Left hindlimb (tissue), 1 donor: ENCODE measurements around the gene PPM1N.

Experiments used
- DNase-seq: peaks from one replicate; pipeline ENCODE4 v3.0.0-alpha.2; 2018

Gene PPM1N, protein sequence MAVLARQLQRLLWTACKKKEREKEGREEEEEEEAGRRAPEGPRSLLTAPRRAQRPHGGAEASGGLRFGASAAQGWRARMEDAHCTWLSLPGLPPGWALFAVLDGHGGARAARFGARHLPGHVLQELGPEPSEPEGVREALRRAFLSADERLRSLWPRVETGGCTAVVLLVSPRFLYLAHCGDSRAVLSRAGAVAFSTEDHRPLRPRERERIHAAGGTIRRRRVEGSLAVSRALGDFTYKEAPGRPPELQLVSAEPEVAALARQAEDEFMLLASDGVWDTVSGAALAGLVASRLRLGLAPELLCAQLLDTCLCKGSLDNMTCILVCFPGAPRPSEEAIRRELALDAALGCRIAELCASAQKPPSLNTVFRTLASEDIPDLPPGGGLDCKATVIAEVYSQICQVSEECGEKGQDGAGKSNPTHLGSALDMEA

DNA sequence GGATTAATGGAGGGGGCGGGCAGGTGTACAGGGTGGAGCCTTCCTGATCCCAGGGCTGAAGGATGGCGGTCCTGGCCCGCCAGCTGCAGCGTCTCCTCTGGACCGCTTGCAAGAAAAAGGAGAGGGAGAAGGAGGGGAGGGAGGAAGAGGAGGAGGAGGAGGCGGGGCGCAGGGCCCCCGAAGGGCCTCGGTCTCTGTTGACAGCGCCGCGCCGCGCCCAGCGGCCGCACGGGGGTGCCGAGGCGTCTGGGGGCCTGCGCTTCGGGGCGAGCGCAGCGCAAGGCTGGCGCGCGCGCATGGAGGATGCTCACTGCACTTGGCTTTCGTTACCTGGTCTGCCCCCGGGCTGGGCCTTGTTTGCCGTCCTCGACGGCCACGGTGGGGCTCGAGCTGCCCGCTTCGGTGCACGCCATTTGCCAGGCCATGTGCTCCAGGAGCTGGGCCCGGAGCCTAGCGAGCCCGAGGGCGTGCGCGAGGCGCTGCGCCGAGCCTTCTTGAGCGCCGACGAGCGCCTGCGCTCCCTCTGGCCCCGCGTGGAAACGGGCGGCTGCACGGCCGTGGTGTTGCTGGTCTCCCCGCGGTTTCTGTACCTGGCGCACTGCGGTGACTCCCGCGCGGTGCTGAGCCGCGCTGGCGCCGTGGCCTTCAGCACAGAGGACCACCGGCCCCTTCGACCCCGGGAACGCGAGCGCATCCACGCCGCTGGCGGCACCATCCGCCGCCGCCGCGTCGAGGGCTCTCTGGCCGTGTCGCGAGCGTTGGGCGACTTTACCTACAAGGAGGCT lies at the start of gene PPM1N:
TSS of gene PPM1N (plus strand) at position 33 of the 785 bp plus-strand sequence. CDS start at position 63, 30 bp downstream.
- DNase-seq: no peak

DNA sequence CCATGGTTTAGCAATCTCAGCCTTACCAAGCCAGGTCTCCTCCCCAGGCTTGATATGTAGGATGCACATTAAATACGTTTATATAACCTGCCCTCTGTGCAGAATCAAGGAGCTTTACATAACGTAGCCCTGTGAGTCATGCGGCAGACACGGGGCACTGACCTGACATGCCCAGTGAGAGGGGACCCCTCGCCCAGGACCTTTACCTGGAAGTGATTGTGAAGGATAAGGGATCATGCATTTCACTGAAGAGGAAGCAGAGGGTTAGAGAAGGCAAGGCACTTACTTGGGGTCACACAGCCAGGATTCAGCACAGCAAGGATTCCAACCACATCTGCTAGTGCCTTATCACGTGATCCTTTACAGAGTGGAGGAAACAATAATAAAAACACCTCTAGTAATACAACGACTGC lies 49.4 kb upstream of the PPM1N start:
- no peak for DNase-seq

DNA sequence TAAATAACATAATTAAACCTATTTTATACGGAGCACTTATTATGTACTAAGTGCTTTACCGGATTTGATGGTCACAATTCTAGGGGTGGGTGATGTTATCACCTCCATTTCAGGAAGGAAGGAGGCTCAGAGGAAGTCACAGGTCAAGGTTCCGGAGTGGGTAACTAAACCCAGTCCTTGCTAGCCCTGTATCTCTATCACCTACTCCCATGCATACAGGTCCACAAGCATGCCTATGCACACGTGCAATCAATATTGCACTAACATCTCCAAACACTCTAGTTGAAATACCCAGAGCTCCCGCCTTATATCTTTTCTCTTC lies 48.3 kb upstream of the PPM1N start:
- DNase-seq: no peak

DNA sequence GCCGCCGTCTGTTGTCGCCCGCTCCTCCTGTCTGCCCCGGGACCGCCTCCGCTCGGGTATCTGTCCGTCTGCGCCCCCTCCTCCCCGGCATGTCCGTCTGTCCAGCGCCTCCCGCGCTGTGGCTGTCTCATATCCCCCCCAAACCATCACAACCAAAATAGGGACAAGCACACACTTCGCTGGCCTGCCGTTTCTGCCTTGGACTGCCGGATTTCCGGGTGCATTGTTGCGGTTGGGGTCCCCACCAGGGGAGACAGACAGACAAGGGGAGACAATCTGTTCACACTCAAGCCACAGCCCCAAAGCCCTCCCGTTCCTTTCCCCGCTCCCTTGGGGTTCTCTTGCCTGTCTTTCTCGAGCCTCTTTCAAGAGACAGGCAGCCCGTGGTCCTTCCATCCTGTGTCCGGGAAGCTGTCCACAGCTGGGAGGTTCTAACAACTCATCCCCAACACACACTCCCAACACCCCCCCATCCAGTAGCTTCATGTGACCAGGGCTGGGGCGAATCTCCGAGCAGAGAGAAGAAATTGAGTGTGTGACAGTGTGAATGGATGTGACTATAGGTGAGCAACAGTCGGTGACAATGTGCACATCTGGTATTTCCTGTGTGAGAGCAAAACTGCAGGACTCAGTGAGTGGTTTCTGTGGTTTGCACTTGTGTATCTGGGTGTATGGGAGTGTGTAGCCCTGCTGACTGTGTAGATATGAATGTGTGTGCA lies 47.0 kb upstream of the PPM1N start:
- DNase-seq: peak; percentile 78

DNA sequence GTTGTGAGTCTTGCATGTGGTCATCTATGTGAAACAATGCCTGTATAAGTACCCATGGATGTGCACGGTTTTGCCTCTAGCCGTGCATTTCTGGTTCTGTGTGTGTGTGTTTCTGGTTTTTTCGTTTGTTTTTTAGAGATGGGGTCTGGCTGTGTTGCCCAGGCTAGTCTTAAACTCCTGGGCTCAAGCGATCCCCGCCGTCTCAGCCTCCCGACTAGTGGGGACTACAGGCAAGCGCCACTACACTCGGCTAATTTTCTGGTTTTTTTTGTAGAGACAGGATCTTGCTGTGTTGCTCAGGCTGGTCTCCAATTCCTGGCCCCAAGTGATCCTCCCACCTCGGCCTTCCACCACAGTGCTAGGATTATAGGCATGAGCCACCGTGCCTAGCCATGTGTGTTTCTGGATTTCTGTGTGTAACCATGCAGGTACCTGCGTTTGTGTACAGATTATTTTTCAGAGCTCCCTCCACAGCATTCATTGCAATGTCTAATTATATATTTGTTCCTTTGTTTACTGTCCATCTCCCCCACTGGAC lies 46.3 kb upstream of the PPM1N start:
- no peak for DNase-seq

- DNase-seq: peak; percentile 96
These were observed 42.3 kb upstream of the PPM1N start for GRCh38 chr19:45455707-45456499.

GRCh38 chr19:45456500-45456815 lies 41.8 kb upstream of the PPM1N start:
- no peak for DNase-seq

DNA sequence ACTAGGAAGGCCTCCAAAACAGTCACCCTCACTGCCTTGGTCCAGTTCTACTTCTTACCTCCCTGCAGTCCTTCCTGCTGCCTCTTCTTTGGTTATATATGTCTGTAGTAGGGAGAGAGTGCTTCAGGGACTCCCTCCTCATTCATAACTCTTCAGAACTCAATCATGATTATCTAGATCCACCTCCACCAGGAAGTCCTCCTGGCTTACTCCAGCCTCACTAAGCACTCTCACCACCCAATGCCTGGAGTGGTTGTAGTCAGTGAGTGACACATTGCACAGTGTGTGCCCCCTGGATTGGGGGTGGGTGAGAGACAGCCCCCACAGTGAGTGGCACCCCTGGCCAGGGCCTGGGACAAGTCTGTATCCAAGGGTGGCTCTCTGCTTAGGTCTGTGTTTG lies 40.5 kb upstream of the PPM1N start:
- no peak for DNase-seq

GRCh38 chr19:45460807-45461347 lies 37.4 kb upstream of the PPM1N start:
- DNase-seq: no peak

DNA sequence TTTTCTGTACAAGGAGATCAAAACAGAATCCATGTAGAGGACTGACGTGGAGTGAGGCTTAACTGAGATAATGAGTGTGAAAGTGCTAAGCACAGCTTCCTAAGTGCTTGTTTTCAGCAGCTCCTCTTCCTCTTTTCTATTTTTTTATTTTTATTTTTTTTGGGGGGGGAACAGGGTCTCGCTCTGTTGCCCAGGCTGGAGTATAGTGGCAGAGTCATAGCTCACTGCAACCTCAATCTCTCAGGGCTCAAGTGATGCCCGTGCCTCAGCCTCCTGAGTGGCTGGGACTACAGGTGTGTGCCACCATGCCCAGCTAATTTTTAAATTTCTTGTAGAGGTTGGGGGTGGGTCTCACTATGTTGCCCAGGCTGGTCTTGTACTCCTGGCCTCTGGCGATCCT lies 36.1 kb upstream of the PPM1N start:
- DNase-seq: no peak

DNA sequence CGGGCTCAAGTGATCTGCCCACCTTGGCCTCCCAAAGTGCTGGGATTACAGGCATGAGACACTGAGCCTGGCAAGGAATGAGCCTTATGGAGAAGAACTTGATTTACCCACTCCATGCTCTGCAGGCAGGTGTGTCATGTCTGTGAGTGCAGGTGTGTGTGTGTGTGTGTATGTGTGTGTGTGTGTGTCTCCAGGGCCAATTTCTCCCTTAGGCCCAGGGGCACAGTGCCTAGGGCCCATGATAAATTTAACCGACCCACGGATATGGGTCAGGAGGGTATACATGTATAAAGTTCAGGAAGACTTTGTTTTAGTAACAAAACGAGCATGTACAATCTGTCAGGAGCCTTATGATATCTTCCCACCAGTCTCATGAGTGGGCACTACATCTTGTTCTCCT lies 35.0 kb upstream of the PPM1N start:
- DNase-seq: no peak

DNA sequence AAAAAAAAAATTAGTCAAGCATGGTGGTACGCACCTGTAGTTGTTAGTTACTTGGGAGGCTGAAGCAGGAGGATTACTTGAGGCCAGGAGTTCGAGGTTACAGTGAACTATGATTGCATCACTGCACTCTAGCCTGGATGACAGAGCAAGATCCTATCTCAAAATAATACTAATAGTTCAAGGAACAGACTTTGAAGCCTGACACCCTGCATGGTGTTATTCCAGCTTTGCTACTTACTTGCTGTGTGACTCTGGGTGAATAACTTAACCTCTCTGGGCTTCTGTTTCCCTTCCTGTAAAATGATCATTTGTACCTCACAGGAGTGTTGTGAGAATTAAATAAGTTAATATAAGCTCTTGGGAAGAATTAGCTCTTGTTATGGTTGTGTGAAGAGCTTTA lies 34.0 kb upstream of the PPM1N start:
- DNase-seq: no peak

- DNase-seq: no peak
These were observed 33.3 kb upstream of the PPM1N start for GRCh38 chr19:45464852-45465441.

GRCh38 chr19:45467115-45467455 lies 31.2 kb upstream of the PPM1N start:
- DNase-seq: no peak

DNA sequence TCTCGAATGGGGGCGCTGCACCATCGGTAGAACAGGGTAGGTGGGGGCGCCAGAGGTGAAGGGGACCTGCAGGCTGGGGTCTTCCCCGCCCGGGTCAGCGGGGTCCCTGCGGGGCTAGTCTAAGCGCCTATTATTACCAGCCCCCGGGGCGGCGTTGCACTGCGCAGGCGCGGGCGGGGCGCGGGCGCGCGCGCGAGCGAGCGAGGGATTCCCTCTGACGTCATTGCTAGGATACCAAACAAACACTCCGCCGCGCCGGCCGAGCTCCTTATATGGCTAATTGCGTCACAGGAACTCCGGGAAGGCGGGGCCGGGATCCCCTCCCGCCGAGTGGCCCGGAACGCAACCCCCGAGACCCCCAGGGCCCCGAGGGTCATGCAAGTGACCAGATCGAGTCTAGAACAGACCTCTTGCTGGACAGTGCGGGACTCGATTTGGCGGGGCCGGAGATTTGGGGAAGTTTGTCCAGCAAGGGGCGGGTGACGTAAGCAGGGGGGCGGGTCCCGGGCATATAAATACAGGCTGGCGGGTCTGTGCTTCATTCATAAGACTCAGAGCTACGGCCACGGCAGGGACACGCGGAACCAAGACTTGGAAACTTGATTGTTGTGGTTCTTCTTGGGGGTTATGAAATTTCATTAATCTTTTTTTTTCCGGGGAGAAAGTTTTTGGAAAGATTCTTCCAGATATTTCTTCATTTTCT lies 30.6 kb upstream of the PPM1N start, which contains the start of gene FOSB:
TSS of gene FOSB (plus strand) at position 541 of the 703 bp plus-strand sequence. CDS start 591 bp downstream, outside the sequence.
- DNase-seq: peak; percentile 96

GRCh38 chr19:45468159-45468651 lies 30.0 kb upstream of the PPM1N start:
- no peak for DNase-seq

- no peak for DNase-seq
These were observed 29.5 kb upstream of the PPM1N start for GRCh38 chr19:45468803-45469131.

- peak; percentile 95 for DNase-seq
These were observed 28.9 kb upstream of the PPM1N start for GRCh38 chr19:45469132-45469944.

DNA sequence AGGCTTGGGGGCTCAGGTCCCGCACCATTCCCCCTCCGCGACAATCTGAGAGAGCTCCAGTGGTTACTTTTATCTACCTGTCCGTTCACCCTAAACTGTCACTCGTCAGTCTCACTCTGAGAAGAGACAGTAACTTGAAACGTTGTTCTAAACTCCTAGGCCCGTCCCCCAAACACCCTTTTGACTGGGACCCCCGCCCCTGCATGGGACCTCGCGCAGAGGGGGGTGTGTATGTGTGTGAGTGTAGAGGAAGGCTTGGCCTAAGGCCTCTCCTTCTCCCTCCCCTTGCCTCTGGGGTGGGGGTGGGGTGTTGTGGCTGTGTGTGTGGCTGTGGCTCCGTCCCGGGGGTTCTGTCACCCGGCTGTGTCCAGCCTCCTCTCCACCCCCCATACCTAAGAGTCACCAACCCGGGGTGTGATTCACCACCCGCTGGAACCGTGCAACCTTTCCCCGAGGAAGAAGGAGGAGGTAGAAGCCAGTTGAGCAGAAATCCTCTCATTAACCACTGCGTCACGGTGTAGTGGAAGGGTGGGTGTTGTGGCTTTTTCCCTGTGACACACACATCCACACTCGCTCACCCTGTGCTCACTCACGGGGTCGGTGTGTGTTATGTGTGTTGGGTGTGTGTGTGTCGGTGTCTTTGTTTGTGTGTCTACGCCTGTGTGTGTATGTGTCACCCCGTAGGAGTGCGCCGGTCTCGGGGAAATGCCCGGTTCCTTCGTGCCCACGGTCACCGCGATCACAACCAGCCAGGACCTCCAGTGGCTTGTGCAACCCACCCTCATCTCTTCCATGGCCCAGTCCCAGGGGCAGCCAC lies 28.1 kb upstream of the PPM1N start:
- DNase-seq: peak; percentile 75

DNA sequence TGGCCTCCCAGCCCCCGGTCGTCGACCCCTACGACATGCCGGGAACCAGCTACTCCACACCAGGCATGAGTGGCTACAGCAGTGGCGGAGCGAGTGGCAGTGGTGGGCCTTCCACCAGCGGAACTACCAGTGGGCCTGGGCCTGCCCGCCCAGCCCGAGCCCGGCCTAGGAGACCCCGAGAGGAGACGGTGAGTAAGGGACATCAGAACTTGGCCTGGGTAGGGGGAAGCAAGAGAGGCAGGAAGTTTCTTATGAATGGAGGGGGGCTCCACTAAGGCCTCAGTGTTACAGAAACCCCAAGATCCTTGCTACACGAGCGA lies 27.5 kb upstream of the PPM1N start:
- no peak for DNase-seq
